Tibial nerve (tissue), 4 donors: ENCODE measurements around the gene OTOA. TPM values are rescaled to one million over a fixed set of nuclear protein-coding genes. Genes with fewer than 3 reads are reported as not detected.

Source experiments
- DNase-seq, 2 donors: peaks; one replicate each; pipeline ENCODE4 v3.0.0-alpha.2; 2019; ENCODE audit warnings: low spot score in 2 of 2
- H3K27ac ChIP-seq, 4 donors: fragments of 200-600 bp; sonication (generic) in 3 of 4; one replicate each; pipeline ENCODE4 v1.5.1; 2017 to 2019; ENCODE audit warnings: mild to moderate bottlenecking in 1 of 4
- H3K27me3 ChIP-seq, 2 donors: fragments of 200-600 bp; sonication (generic) in 1 of 2; one replicate each; pipeline versions ENCODE4 v1.5.1 to v1.6.0; 2017 to 2019
- H3K36me3 ChIP-seq, 3 donors: fragments of 200-600 bp; sonication (generic); one replicate each; pipeline ENCODE4 v1.5.1; 2018 to 2019
- H3K4me1 ChIP-seq, 4 donors: fragments of 200-600 bp; sonication (generic) in 3 of 4; one replicate each; pipeline ENCODE4 v1.5.1; 2017 to 2019
- H3K4me3 ChIP-seq, 4 donors: fragments of 200-600 bp; sonication (generic) in 3 of 4; one replicate each; pipeline ENCODE4 v1.5.1; 2017 to 2019; ENCODE audit warnings: mild to moderate bottlenecking in 1 of 4, moderate library complexity in 1 of 4
- H3K9me3 ChIP-seq, 4 donors: fragments of 200-600 bp; sonication (generic) in 3 of 4; one replicate each; pipeline ENCODE4 v1.5.1; 2017 to 2019
- EP300 ChIP-seq, 2 donors: sonication (generic); formaldehyde crosslinking; IDR thresholded peaks; one replicate each; pipeline ENCODE4 v1.6.1; 2017; ENCODE audit warnings: antibody characterized with exemption in 2 of 2, mild to moderate bottlenecking in 1 of 2
- POLR2A ChIP-seq, 2 donors: fragments of 450-650 bp; IDR thresholded peaks; one replicate each; pipeline ENCODE4 v1.6.1; 2017; ENCODE audit warnings: antibody characterized with exemption in 2 of 2, mild to moderate bottlenecking in 2 of 2, moderate library complexity in 2 of 2
- WGBS, 2 donors: methylation state at CpG; one replicate each; pipeline ENCODE4 v1.1.5; 2018; 5-methylcytosine and 5-hydroxymethylcytosine counted together
- total RNA-seq, 4 donors: library from RNA; depleted of rRNA; stranded (reverse); fragments of >200 nt; gene quantifications; one replicate each; pipeline ENCODE4 v1.1.0, GENCODE V29; 2016
- TF ChIP-seq, protein P1 (sequence below), 5 experiments: fragments of 200-600 bp in 3 of 5; fragments of 450-650 bp in 2 of 5; sonication (generic) in 3 of 5; IDR thresholded peaks; one replicate each; pipeline ENCODE4 v1.5.1; 2016 to 2019; ENCODE audit warnings: antibody characterized with exemption in 5 of 5, mild to moderate bottlenecking in 3 of 5, moderate library complexity in 2 of 5

The OTOA gene
- total RNA-seq, 4 donors from 2014 or later: 0.39 to 1.3 (median 0.90) TPM; not detected in 1

DNA sequence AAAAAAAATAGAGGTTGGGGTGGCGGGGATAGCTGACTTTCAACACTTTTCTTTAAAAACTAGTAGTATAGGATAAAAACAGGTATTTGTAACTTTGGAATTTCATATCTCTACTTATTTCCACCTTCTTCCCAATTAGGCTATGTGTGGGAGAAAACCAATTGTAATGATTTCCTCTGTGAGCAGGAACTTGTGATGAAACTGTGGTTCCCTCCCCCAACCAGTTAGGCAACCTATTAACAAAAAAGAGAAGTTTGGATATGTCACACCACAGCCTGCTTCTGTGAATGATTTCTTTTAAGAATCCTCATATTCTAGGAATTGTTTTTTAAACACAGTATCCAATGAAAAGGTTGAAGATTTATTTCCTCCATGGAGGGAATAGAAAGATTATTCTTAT is 13.2 kb upstream of the OTOA start:
- no peaks in the 10 kb centered on the region for H3K27me3 ChIP-seq
- H3K9me3 ChIP-seq: no peaks in the 10 kb centered on the region
- H3K4me1 ChIP-seq: peaks cover 0 to 47% (median 8%) of the 10 kb centered on the region in 4 donors
- TF ChIP-seq, protein P1, sequence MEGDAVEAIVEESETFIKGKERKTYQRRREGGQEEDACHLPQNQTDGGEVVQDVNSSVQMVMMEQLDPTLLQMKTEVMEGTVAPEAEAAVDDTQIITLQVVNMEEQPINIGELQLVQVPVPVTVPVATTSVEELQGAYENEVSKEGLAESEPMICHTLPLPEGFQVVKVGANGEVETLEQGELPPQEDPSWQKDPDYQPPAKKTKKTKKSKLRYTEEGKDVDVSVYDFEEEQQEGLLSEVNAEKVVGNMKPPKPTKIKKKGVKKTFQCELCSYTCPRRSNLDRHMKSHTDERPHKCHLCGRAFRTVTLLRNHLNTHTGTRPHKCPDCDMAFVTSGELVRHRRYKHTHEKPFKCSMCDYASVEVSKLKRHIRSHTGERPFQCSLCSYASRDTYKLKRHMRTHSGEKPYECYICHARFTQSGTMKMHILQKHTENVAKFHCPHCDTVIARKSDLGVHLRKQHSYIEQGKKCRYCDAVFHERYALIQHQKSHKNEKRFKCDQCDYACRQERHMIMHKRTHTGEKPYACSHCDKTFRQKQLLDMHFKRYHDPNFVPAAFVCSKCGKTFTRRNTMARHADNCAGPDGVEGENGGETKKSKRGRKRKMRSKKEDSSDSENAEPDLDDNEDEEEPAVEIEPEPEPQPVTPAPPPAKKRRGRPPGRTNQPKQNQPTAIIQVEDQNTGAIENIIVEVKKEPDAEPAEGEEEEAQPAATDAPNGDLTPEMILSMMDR (IDR thresholded peaks at IDR 0.05): no peak
- TF ChIP-seq EP300 (IDR thresholded peaks at IDR 0.05): peak in 1 of 2 donors; percentile 78
- peaks cover 0 to 5% (median 0%) of the 10 kb centered on the region in 3 donors for H3K36me3 ChIP-seq
- H3K27ac ChIP-seq: no peak overlapping the region
- H3K4me3 ChIP-seq: no peak overlapping the region
- WGBS, 2 donors: 89 to 91% methylated on average over 1 of the region's 1 CpG
- DNase-seq: peak in 1 of 2 donors; percentile 73

DNA sequence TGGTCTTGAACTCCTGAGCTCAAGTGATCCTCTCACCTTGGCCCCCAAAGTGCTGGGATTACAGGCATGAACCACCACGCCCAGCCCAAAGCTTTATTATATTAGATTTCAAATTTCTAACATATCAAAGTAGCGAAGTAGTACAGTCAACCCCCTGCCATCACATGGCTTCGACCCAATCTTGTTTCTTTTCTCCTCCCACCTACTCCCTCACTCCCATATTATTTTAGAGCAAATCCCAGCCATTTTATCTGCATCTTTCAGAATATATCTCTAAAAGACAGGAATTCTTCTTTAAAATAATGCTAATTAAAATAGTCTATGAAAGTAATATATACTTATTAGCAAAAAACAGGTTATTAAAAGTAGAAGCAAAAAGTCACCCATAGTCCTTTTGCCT is 12.3 kb upstream of the OTOA start:
- H3K4me3 ChIP-seq: peak overlapping the region in 1 of 4 donors; percentile 9
- H3K36me3 ChIP-seq: peaks cover 0 to 15% (median 0%) of the 10 kb centered on the region in 3 donors
- TF ChIP-seq, protein P1 (IDR thresholded peaks at IDR 0.05): no peak
- TF ChIP-seq POLR2A (IDR thresholded peaks at IDR 0.05) (no peak), EP300 (IDR thresholded peaks at IDR 0.05) (no peak)
- H3K27me3 ChIP-seq: no peaks in the 10 kb centered on the region
- DNase-seq: no peak
- no peaks in the 10 kb centered on the region for H3K9me3 ChIP-seq
- H3K4me1 ChIP-seq: peaks cover 0 to 42% (median 4%) of the 10 kb centered on the region in 4 donors
- 82 to 83% methylated on average over 3 of the region's 3 CpGs for WGBS, 2 donors
- H3K27ac ChIP-seq: no peak overlapping the region

DNA sequence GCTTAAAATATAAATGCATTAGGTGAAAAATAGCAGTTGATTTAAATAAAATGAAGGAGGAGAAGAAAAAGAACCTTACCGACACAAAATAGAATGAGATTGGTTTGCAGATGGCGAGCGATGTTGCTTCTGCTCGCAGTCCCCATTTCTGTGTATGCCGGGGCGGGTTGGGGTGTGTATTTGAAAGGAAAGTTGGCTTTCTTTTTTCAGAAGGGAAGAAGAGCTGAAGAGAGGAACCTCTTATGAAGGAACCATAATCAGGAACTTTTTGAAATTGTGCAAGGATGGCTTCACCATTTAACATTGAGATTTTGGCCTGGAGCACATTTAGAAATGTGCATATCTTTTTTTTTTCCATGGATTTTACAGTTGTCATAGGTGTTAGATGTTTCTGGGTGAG is 11.3 kb upstream of the OTOA start, which contains the start of gene IGSF6:
Gene IGSF6, minus strand, starts transcription at position 156 of the 400 bp plus-strand sequence. Its CDS starts 10 bp downstream, at position 146.
- Histone ChIP-seq H3K36me3 (peaks cover 0 to 15% (median 0%) of the 10 kb centered on the region in 3 donors), H3K27ac (peak within 1 kb of the TSS in 1 of 4 donors; percentile 31), H3K4me3 (peak within 1 kb of the TSS in 1 of 4 donors; percentile 9), H3K27me3 (no peaks in the 10 kb centered on the region), H3K9me3 (no peaks in the 10 kb centered on the region), H3K4me1 (peaks cover 0 to 43% (median 3%) of the 10 kb centered on the region in 4 donors)
- TF ChIP-seq POLR2A (IDR thresholded peaks at IDR 0.05): no peak
- no peak for TF ChIP-seq EP300 (IDR thresholded peaks at IDR 0.05)
- TF ChIP-seq, protein P1 (IDR thresholded peaks at IDR 0.05): no peak
- DNase-seq: no peak
- WGBS, 2 donors: 81% methylated on average over 6 of the region's 6 CpGs

GRCh38 chr16:21653571-21653970 is 10.2 kb upstream of the OTOA start:
- WGBS, 2 donors: 78 to 85% methylated on average over 5 of the region's 5 CpGs
- Histone ChIP-seq H3K27me3 (no peaks in the 10 kb centered on the region), H3K9me3 (no peaks in the 10 kb centered on the region), H3K27ac (peak overlapping the region in 1 of 4 donors; percentile 31), H3K4me1 (peaks cover 0 to 44% (median 2%) of the 10 kb centered on the region in 4 donors), H3K4me3 (no peak overlapping the region), H3K36me3 (peaks cover 0 to 15% (median 0%) of the 10 kb centered on the region in 3 donors)
- DNase-seq: no peak
- TF ChIP-seq EP300 (IDR thresholded peaks at IDR 0.05): no peak
- TF ChIP-seq POLR2A (IDR thresholded peaks at IDR 0.05): no peak

- Histone ChIP-seq H3K27me3 (no peaks in the 10 kb centered on the region), H3K36me3 (peaks cover 0 to 15% (median 0%) of the 10 kb centered on the region in 3 donors), H3K9me3 (no peaks in the 10 kb centered on the region), H3K4me3 (no peak overlapping the region), H3K4me1 (peaks cover 0 to 40% (median 2%) of the 10 kb centered on the region in 4 donors), H3K27ac (peak overlapping the region in 1 of 4 donors; percentile 15)
- TF ChIP-seq, protein P1 (IDR thresholded peaks at IDR 0.05): no peak
- TF ChIP-seq EP300 (IDR thresholded peaks at IDR 0.05) (no peak), POLR2A (IDR thresholded peaks at IDR 0.05) (no peak)
- DNase-seq: no peak
- WGBS, 2 donors: 76 to 79% methylated on average over 1 of the region's 1 CpG
Observed at GRCh38 chr16:21654466-21654865, 9.3 kb upstream of the OTOA start.
